ENCODE results near the gene USP10. TPM values are rescaled to one million over a fixed set of nuclear protein-coding genes. Genes with fewer than 3 reads are reported as not detected.

Gene USP10
- polyA plus RNA-seq, 2 of the 4 experiments (the other 2 are of a cell fraction): 61.5 to 93.5 TPM

DNA sequence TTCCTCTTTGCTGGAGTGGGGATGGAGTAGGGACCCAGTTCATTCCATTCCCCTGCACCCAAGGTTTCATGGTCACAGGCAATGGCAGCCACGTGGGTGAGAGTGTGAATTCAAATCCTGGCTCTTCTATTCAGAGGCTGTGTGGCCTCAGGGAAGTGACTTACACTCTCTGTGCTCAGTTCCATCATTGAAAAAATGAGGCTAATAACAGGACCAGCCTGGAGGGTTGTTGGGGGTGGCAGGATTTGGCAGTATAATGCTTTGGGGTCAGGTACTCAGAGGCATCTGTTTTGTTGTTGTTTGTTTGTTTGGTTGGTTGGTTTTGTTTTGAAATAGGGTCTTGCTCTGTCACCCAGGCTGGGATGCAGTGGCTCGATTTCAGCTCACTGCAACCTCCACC lies 117.8 kb downstream of the USP10 start (continued):
- no peak for TF ChIP-seq GATA3 (IDR thresholded peaks at IDR 0.05; ENCODE audit: borderline replicate concordance)

DNA sequence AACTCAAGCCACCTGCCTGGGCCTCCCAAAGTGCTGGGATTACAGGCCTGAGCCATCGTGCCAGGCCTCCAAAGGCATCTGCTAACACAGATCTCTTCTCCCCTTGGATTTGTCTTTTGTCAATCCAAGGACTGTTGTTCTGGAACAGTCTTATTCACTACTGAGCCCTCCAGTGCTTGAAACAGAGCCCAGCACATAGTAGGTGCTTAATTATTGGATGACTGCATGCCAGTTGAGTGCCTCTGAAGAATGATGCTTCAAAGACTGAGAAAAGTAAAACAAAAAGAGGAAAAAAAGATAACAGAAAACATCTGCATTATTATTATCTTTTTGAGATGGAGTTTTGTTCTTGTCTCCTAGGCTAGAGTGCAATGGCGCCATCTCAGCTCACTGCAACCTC lies 118.3 kb downstream of the USP10 start:
- Histone ChIP-seq H3K4me3 (no peak overlapping the region), H3K27ac (no peak overlapping the region), H3K4me2 (no peak overlapping the region), H3K4me1 (peaks cover 11% of the 10 kb centered on the region; the same call in 2 of the 3 replicates), H3K9me3 (no peaks in the 10 kb centered on the region; the same call in 2 of the 3 replicates)
- DNase-seq (ENCODE audit: low read depth in 1 of 2, low spot score in 1 of 2): no peak
- no peak for ATAC-seq
- WGBS (ENCODE audit: missing lambda C conversion rate): 64% methylated on average over 2 of the region's 2 CpGs
- no peak for FAIRE-seq
- ChIA-PET POLR2A (no interaction called here), CTCF (interaction anchor here (1.1 to 3.2 kb wide), 4 partner anchors 25 to 134 kb away, joined by 3 to 14 read pairs (median 6); no protein-coding TSS in a partner anchor)
- TF ChIP-seq CEBPB (IDR thresholded peaks at IDR 0.05) (no peak), RCOR1 (IDR thresholded peaks at IDR 0.05; ENCODE audit: low read depth, low read length) (no peak), FOSL2 (IDR thresholded peaks at IDR 0.05) (no peak), FOSL2 (CRISPR knock-in tag; IDR thresholded peaks at IDR 0.05) (no peak), EP300 (IDR thresholded peaks at IDR 0.05) (no peak), HOXB13 (CRISPR knock-in tag; IDR thresholded peaks at IDR 0.05; ENCODE audit: low read depth) (no peak), CHD2 (IDR thresholded peaks at IDR 0.05; ENCODE audit: low read length, partially characterized antibody) (no peak), SMC3 (IDR thresholded peaks at IDR 0.05) (no peak), ZFP36 (IDR thresholded peaks at IDR 0.05; ENCODE audit: borderline replicate concordance, partially characterized antibody) (no peak), ZC3H11A (IDR thresholded peaks at IDR 0.05) (no peak)

DNA sequence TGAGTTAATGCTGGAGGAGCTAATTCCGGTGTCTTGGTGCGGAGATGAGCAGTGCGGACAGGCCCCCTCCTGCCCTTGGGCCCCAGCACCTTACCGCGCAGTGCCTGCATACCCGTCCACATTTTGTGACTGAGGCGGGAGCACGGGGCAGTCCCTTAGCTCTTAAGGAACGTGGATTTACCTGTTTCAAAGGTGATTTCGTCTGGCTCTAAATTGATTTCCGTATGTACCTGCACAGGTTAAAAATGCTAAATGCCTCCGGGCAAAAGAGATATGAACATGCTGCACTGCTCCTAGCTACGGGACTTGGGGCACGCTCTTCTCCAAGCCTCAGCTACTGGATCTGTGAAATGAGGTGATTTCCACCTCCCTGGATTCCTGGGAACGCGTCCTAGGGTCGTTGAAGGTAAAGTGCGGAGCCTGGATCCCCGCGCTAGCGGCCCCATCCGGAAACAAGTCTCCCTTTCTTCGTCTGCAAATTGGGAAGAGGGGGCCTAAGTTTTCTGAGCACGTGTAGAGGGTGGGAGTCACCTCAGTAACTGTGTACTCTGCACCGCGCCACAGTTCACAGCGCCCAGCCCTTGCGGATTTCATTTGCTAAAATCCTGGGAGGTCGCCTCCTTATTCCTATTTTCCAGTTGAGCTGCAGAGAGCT lies 119.3 kb downstream of the USP10 start:
- peaks cover 11% of the 10 kb centered on the region; the same call in 2 of the 3 replicates for H3K4me1 ChIP-seq
- FAIRE-seq (no peak), ATAC-seq (peak; percentile 14; a peak in 3 of 6 replicates), DNase-seq (ENCODE audit: low read depth in 1 of 2, low spot score in 1 of 2) (no peak)
- H3K9me3 ChIP-seq: no peaks in the 10 kb centered on the region
- peak overlapping the region; percentile 44 for H3K4me3 ChIP-seq
- CTCF ChIA-PET: interaction anchor here (1.0 to 3.2 kb wide), 7 partner anchors 8 to 133 kb away, joined by 3 to 14 read pairs (median 4); no protein-coding TSS in a partner anchor
- POLR2A ChIA-PET: interaction anchor here (0.5 to 1.5 kb wide), 11 partner anchors 9 to 735 kb away, joined by 3 to 8 read pairs (median 5); no protein-coding TSS in a partner anchor
- TF ChIP-seq FOSB (CRISPR knock-in tag; IDR thresholded peaks at IDR 0.05) (no peak), RNF2 (IDR thresholded peaks at IDR 0.05; ENCODE audit: borderline replicate concordance, low read depth) (no peak), MAFK (IDR thresholded peaks at IDR 0.05; ENCODE audit: partially characterized antibody) (no peak), CEBPB (IDR thresholded peaks at IDR 0.05) (no peak)
- TF ChIP-seq, protein P1, sequence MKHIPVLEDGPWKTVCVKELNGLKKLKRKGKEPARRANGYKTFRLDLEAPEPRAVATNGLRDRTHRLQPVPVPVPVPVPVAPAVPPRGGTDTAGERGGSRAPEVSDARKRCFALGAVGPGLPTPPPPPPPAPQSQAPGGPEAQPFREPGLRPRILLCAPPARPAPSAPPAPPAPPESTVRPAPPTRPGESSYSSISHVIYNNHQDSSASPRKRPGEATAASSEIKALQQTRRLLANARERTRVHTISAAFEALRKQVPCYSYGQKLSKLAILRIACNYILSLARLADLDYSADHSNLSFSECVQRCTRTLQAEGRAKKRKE (CRISPR knock-in tag; IDR thresholded peaks at IDR 0.05; ENCODE audit: low read depth): no peak
- H3K27ac ChIP-seq: peak overlapping the region in 1 of 2 experiments; percentile 55; a peak in 1 of 6 replicates
- H3K4me2 ChIP-seq: peak overlapping the region; percentile 96
- 60% methylated on average over 29 of the region's 29 CpGs for WGBS (ENCODE audit: missing lambda C conversion rate)

DNA sequence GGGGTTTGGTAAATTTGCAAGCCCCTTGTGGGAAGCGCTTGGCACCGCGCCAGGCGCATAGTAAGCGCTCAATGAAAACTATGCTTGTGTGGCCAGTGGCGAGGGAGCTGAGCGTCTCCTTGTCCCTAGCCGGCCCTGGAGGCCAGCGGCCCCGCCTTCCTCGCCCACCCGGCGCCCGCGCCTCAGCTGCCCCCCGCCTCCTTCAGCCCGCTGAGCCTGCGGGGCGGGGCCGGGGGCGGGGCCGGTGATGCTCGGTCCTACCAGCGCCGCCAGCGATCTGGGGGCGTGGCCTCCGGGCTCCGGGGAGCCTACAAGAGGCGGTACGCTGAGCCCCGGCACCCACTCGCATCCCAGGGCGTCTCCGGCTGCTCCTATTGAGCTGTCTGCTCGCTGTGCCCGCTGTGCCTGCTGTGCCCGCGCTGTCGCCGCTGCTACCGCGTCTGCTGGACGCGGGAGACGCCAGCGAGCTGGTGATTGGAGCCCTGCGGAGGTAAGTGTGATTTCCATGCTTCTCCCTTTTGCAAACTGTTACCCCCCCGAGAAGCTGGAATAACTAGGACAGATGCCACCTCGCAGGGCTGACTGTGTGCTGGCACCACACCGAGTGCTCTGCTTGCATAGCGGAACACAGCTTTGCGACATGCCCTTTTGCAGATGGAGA lies 120.0 kb downstream of the USP10 start, which contains the start of gene CRISPLD2:
TSS of gene CRISPLD2 (plus strand) at position 342 of the 661 bp plus-strand sequence. CDS start 18,511 bp downstream, outside the sequence.
- Histone ChIP-seq H3K9me3 (no peaks in the 10 kb centered on the region), H3K4me1 (peaks cover 11% of the 10 kb centered on the region; the same call in 2 of the 3 replicates), H3K4me3 (peak within 1 kb of the TSS; percentile 44), H3K27ac (peak within 1 kb of the TSS in 1 of 2 experiments; percentile 55; a peak in 1 of 6 replicates), H3K4me2 (peak within 1 kb of the TSS; percentile 96)
- ATAC-seq (peak; percentile 93 to 99), FAIRE-seq (no peak), DNase-seq (ENCODE audit: low read depth in 1 of 2, low spot score in 1 of 2) (peak; percentile 83 to 93)
- CTCF ChIA-PET: interaction anchor here (1.0 to 3.2 kb wide), 6 partner anchors 9 to 132 kb away, joined by 3 to 14 read pairs (median 6); no protein-coding TSS in a partner anchor
- 8% methylated on average over 28 of the region's 53 CpGs for WGBS (ENCODE audit: missing lambda C conversion rate)
- POLR2A ChIA-PET: interaction anchor here (0.5 to 1.5 kb wide), 13 partner anchors 8 to 735 kb away, joined by 3 to 8 read pairs (median 4); no protein-coding TSS in a partner anchor
- TF ChIP-seq, protein P2, sequence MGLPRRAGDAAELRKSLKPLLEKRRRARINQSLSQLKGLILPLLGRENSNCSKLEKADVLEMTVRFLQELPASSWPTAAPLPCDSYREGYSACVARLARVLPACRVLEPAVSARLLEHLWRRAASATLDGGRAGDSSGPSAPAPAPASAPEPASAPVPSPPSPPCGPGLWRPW (IDR thresholded peaks at IDR 0.05): no peak
- TF ChIP-seq POLR2A (IDR thresholded peaks at IDR 0.05; ENCODE audit: low read length) (peak; percentile 95), MAFK (IDR thresholded peaks at IDR 0.05; ENCODE audit: partially characterized antibody) (no peak), SMC3 (IDR thresholded peaks at IDR 0.05) (no peak)
- TF ChIP-seq, protein P3, sequence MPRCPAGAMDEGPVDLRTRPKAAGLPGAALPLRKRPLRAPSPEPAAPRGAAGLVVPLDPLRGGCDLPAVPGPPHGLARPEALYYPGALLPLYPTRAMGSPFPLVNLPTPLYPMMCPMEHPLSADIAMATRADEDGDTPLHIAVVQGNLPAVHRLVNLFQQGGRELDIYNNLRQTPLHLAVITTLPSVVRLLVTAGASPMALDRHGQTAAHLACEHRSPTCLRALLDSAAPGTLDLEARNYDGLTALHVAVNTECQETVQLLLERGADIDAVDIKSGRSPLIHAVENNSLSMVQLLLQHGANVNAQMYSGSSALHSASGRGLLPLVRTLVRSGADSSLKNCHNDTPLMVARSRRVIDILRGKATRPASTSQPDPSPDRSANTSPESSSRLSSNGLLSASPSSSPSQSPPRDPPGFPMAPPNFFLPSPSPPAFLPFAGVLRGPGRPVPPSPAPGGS (IDR thresholded peaks at IDR 0.05): peak; percentile 40; the same call in 1 of the 3 replicates

All from A549 (cell line).